Measurements from ENCODE around the gene FAM50B.

The FAM50B gene

GRCh38 chr6:3812596-3812995, 36.6 kb upstream of the FAM50B start:
- no peak overlapping the region for H3K4me3 ChIP-seq (ENCODE audit: low read depth, low read length)

GRCh38 chr6:3813150-3813780, 35.9 kb upstream of the FAM50B start:
- no peak overlapping the region for H3K4me3 ChIP-seq (ENCODE audit: low read depth, low read length)
- TF ChIP-seq CTCF (IDR thresholded peaks at IDR 0.05; ENCODE audit: low read depth, low read length) = no peak

More at GRCh38 chr6:3812596-3812995, 36.6 kb upstream of the FAM50B start:
- TF ChIP-seq CTCF (IDR thresholded peaks at IDR 0.05; ENCODE audit: low read depth, low read length) = no peak

- no peak overlapping the region for H3K4me3 ChIP-seq (ENCODE audit: low read depth, low read length)
- no peak for TF ChIP-seq CTCF (IDR thresholded peaks at IDR 0.05; ENCODE audit: low read depth, low read length)
Observed at GRCh38 chr6:3813918-3814317, 35.3 kb upstream of the FAM50B start.

GRCh38 chr6:3814539-3814938, 34.6 kb upstream of the FAM50B start:
- TF ChIP-seq CTCF (IDR thresholded peaks at IDR 0.05; ENCODE audit: low read depth, low read length) = no peak

GRCh38 chr6:3816251-3816650, 32.9 kb upstream of the FAM50B start:
- H3K4me3 ChIP-seq (ENCODE audit: low read depth, low read length) = no peak overlapping the region

More at GRCh38 chr6:3814539-3814938, 34.6 kb upstream of the FAM50B start:
- no peak overlapping the region for H3K4me3 ChIP-seq (ENCODE audit: low read depth, low read length)

GRCh38 chr6:3819161-3820110, 29.7 kb upstream of the FAM50B start:
- H3K4me3 ChIP-seq (ENCODE audit: low read depth, low read length) = no peak overlapping the region
- TF ChIP-seq CTCF (IDR thresholded peaks at IDR 0.05; ENCODE audit: low read depth, low read length) = no peak

More at GRCh38 chr6:3816251-3816650, 32.9 kb upstream of the FAM50B start:
- no peak for TF ChIP-seq CTCF (IDR thresholded peaks at IDR 0.05; ENCODE audit: low read depth, low read length)

GRCh38 chr6:3820563-3820962, 28.6 kb upstream of the FAM50B start:
- TF ChIP-seq CTCF (IDR thresholded peaks at IDR 0.05; ENCODE audit: low read depth, low read length) = no peak
- H3K4me3 ChIP-seq (ENCODE audit: low read depth, low read length) = no peak overlapping the region
